Smooth muscle cell (in vitro differentiated cells): ENCODE data around the gene TBC1D3I. TPM values are rescaled to one million over a fixed set of nuclear protein-coding genes. Genes with fewer than 3 reads are reported as not detected.
A peak's percentile ranks its signal among the peaks of the same experiment; 100 is the strongest.
"Not testable (repeated sequence)": the region's sequence is repeated elsewhere in the genome, so short reads cannot be mapped to it uniquely, and the experiment has no call there.

Experiments used
- DNase-seq: peaks from one replicate; lab custom pipeline; 2025; ENCODE audit not compliant: unreplicated experiment; lab: John Stamatoyannopoulos, UW
- H2AFZ ChIP-seq: fragments of 200-600 bp; sonication (generic); 2 replicates; pipeline ENCODE4 v1.6.0; 2016; ENCODE audit warnings: antibody characterized with exemption, low read depth, mild to moderate bottlenecking
- H3F3A ChIP-seq: fragments of 200-600 bp; sonication (generic); 2 replicates; pipeline ENCODE4 v1.6.0; 2017; ENCODE audit warnings: antibody characterized with exemption, low read depth
- H3K27ac ChIP-seq: fragments of 200-600 bp; sonication (generic); 2 replicates; pipeline ENCODE4 v1.5.1; 2016; ENCODE audit warnings: low read depth, mild to moderate bottlenecking
- H3K27me3 ChIP-seq: fragments of 200-600 bp; sonication (generic); 2 replicates; pipeline ENCODE4 v1.6.1; 2016; ENCODE audit warnings: low read depth, mild to moderate bottlenecking
- H3K36me3 ChIP-seq: fragments of 200-600 bp; sonication (generic); 2 replicates; pipeline ENCODE4 v1.5.1; 2016; ENCODE audit warnings: low read depth
- H3K4me1 ChIP-seq: fragments of 200-600 bp; sonication (generic); 2 replicates; pipeline ENCODE4 v1.5.1; 2016; ENCODE audit warnings: low read depth
- H3K4me2 ChIP-seq: fragments of 200-600 bp; sonication (generic); 2 replicates; pipeline ENCODE4 v1.6.0; 2016; ENCODE audit warnings: mild to moderate bottlenecking
- H3K4me3 ChIP-seq: fragments of 200-600 bp; sonication (generic); 2 replicates; pipeline ENCODE4 v1.5.1; 2016; ENCODE audit warnings: mild to moderate bottlenecking
- H3K79me2 ChIP-seq: fragments of 200-600 bp; sonication (generic); 2 replicates; pipeline ENCODE4 v1.6.0; 2016; ENCODE audit warnings: low read depth, mild to moderate bottlenecking
- H3K9ac ChIP-seq: fragments of 200-600 bp; sonication (generic); 2 replicates; pipeline ENCODE4 v1.6.0; 2016; ENCODE audit warnings: low read depth
- H3K9me3 ChIP-seq: fragments of 200-600 bp; sonication (generic); replicated peaks from 2 replicates; pipeline ENCODE4 v1.5.1; 2016; ENCODE audit warnings: low read depth
- H4K20me1 ChIP-seq: fragments of 200-600 bp; sonication (generic); 2 replicates; pipeline ENCODE4 v1.6.0; 2016; ENCODE audit warnings: low read depth
- CTCF ChIP-seq: fragments of 200-600 bp; sonication (generic); IDR thresholded peaks from 2 replicates; pipeline ENCODE4 v1.5.1; 2017; ENCODE audit warnings: borderline replicate concordance, mild to moderate bottlenecking, antibody characterized with exemption; ENCODE audit not compliant: insufficient read depth, poor library complexity, severe bottlenecking
- WGBS: methylation state at CpG from one replicate; pipeline ENCODE4 v1.1.7; 2016; ENCODE audit warnings: low lambda C conversion rate; 5-methylcytosine and 5-hydroxymethylcytosine counted together
- polyA plus RNA-seq: library from polyadenylated mRNA; unstranded; fragments of >200 nt; fragmentation: Nextera tagmentation; extraction: Ambion mirVana; gene quantifications from 2 replicates; pipeline ENCODE4 v1.2.1, GENCODE V29; 2016
- total RNA-seq: library from RNA; depleted of rRNA; stranded (reverse); fragments of >200 nt; gene quantifications from 2 replicates; pipeline ENCODE4 v1.2.3, GENCODE V29; 2014

The TBC1D3I gene
- total and polyA plus RNA-seq, 2 experiments from 2014 or later: 0.11 TPM; not detected in 1

- H2AFZ ChIP-seq, H3K9me3 ChIP-seq, H3K4me2 ChIP-seq, H3K4me3 ChIP-seq, H3K27ac ChIP-seq, H3K79me2 ChIP-seq, H3K4me1 ChIP-seq, H3K9ac ChIP-seq, H4K20me1 ChIP-seq, H3K27me3 ChIP-seq, DNase-seq, H3K36me3 ChIP-seq, H3F3A ChIP-seq: not testable (repeated sequence)
- TF ChIP-seq CTCF: peak; percentile 30
- 29% methylated on average over 5 of the region's 5 CpGs for WGBS
Measured at GRCh38 chr17:36229644-36230043, 34.7 kb downstream of the TBC1D3I start.

- WGBS: 94% methylated on average over 12 of the region's 12 CpGs
- not testable (repeated sequence) for H3K9ac ChIP-seq
Measured at GRCh38 chr17:36222967-36223366, 41.4 kb downstream of the TBC1D3I start.

DNA sequence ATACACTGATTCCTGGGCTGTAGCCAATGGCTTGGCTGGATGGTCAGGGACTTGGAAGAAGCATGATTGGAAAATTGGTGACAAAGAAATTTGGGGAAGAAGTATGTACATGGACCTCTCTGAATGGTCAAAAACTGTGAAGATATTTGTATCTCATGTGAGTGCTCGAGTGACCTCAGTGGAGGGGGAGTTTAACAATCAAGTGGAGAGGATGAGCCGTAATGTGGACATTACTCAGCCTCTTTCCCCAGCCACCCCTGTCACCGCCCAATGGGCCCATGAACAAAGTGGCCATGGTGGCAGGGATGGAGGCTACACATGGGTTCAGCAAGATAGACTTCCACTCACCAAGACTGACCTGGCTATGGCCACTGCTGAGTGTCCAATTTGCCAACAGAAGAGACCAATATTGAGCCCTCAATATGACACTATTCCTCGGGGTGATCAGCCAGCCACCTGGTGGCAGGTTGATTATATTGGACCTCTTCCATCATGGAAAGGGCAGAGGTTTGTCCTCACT, 42.7 kb downstream of the TBC1D3I start:
- H3K9ac ChIP-seq, H3K27me3 ChIP-seq, H3F3A ChIP-seq, H3K4me2 ChIP-seq, H3K4me3 ChIP-seq, H2AFZ ChIP-seq, H4K20me1 ChIP-seq, H3K4me1 ChIP-seq, DNase-seq, H3K36me3 ChIP-seq, H3K27ac ChIP-seq, H3K9me3 ChIP-seq, H3K79me2 ChIP-seq: not testable (repeated sequence)
- 93% methylated on average over 4 of the region's 4 CpGs for WGBS

More at GRCh38 chr17:36222967-36223366, 41.4 kb downstream of the TBC1D3I start:
- H3K27ac ChIP-seq, H3K36me3 ChIP-seq, H4K20me1 ChIP-seq, H3K4me1 ChIP-seq, H3K4me3 ChIP-seq, H2AFZ ChIP-seq, H3K9me3 ChIP-seq, H3F3A ChIP-seq, H3K4me2 ChIP-seq, DNase-seq, H3K27me3 ChIP-seq, H3K79me2 ChIP-seq: not testable (repeated sequence)

DNA sequence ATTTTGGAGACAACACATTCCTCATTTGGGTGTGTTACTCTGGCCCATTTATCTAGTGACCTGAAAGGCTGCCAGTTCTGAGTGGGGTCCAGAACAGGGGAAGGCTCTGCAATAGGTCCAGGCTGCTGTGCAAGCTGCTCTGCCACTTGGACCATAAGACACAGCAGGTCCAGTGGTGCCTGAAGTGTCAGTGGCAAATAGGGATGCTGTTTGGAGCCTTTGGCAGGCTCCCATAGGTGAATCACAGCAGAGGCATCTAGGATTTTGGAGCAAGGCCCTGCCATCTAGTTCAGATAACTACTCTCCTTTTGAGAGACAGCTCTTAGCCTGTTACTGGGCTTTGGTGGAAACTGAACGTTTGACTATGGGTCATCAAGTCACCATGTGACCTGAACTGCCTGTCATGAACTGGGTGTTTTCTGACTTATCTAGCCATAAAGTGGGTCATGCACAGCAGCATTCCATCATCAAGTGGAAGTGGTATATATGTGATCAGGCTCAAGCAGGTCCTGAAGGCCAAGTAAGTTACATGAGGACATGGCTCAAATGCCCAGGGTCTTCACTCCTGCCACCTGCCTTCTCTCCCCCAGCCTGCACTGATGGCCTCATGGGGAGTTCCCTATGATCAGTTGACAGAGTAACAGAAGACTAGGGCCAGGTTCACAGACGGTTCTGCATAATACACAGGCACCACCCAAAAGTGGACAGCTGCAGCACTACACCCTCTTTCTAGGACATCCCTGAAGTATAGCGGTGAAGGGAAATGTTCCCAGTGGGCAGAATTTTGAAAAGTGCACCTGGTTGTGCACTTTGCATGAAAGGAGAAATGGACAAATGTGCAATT, 43.4 kb downstream of the TBC1D3I start:
- not testable (repeated sequence) for H3K27me3 ChIP-seq, H3K4me3 ChIP-seq, H2AFZ ChIP-seq, DNase-seq, H3K36me3 ChIP-seq, H3K4me1 ChIP-seq, H3K27ac ChIP-seq, H3K9me3 ChIP-seq, H3F3A ChIP-seq, H3K4me2 ChIP-seq, H3K9ac ChIP-seq, H3K79me2 ChIP-seq, H4K20me1 ChIP-seq
- 87% methylated on average over 3 of the region's 3 CpGs for WGBS

GRCh38 chr17:36219556-36219955, 44.8 kb downstream of the TBC1D3I start:
- not testable (repeated sequence) for H3K79me2 ChIP-seq, DNase-seq, H3K27ac ChIP-seq, H3K9me3 ChIP-seq, H3K27me3 ChIP-seq, H3K36me3 ChIP-seq, H3K4me2 ChIP-seq, H3K9ac ChIP-seq, H3K4me3 ChIP-seq, H2AFZ ChIP-seq, H3F3A ChIP-seq, H3K4me1 ChIP-seq, H4K20me1 ChIP-seq
- WGBS: 89% methylated on average over 1 of the region's 1 CpG

- peaks cover 26% of the 10 kb centered on the region for H3K27me3 ChIP-seq
- not testable (repeated sequence) for H3K9me3 ChIP-seq, DNase-seq, H4K20me1 ChIP-seq, H3K4me2 ChIP-seq, H3F3A ChIP-seq, H3K36me3 ChIP-seq, H3K79me2 ChIP-seq, H3K9ac ChIP-seq, H3K4me3 ChIP-seq, H2AFZ ChIP-seq, H3K4me1 ChIP-seq, H3K27ac ChIP-seq
- WGBS: 88% methylated on average over 7 of the region's 7 CpGs
Measured at GRCh38 chr17:36215406-36216308, 48.7 kb downstream of the TBC1D3I start.
